ENCODE data around the gene SORCS2.

Gene SORCS2

DNA sequence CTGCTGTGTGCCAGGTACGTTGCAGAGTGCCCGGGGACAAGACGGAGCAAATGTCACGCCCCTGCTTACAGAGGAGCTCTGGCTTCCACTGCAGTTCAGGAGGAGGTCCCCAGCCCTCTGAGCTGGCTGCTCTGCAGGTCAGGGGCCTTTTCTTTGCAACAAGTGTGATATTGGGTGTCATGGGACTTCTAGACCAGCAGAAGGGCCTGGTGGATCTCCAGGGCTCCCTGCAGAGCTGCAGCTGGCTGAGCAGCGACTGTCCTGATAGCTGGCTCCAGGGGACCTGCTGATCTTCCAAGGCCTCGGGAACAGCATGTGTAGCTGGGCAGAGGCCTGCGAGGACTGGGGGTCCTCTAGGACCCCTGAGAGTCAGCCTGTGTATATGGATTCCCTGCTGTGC, 120.4 kb downstream of the SORCS2 start:
- Histone ChIP-seq H3K27ac (ENCODE audit: low read depth, low read length) (no peak overlapping the region), H3K9ac (ENCODE audit: low read length) (no peak overlapping the region), H3K36me3 (ENCODE audit: control insufficient read depth, insufficient read depth, low read length) (no peaks in the 10 kb centered on the region), H3K9me3 (ENCODE audit: control insufficient read depth, insufficient read depth, low read depth, low read length) (no peaks in the 10 kb centered on the region), H3K27me3 (ENCODE audit: control insufficient read depth, insufficient read depth, low read length) (no peaks in the 10 kb centered on the region), H3K4me3 (ENCODE audit: low read depth, low read length) (no peak overlapping the region), H3K4me1 (ENCODE audit: control insufficient read depth, insufficient read depth, low read length) (peaks cover 9% of the 10 kb centered on the region; the same call in 1 of the 2 replicates)

DNA sequence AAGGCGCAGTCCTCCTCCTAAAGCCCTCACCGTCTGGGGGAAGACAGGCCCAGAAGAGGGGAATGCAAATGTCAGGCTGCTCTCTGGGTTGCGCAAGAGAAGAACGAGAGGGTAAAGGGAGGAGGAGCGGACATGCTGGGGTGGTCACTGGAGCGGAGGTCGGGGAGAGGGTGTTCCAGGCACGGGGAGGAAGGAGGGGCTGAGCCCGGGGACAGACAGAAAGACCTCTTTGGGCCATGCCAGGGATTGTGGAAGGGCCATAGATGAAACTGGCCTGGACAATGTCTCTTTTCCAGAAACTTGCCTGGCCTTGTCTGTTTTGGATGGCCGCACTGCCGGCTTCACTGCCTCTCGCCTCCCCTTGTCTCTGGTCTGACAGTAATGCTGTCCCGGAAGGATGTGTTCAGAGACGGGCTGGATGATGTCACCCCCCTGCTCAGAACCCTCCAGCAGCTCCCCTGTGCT, 121.0 kb downstream of the SORCS2 start:
- no peaks in the 10 kb centered on the region for H3K36me3 ChIP-seq (ENCODE audit: control insufficient read depth, insufficient read depth, low read length)
- H3K27ac ChIP-seq (ENCODE audit: low read depth, low read length), result no peak overlapping the region
- H3K27me3 ChIP-seq (ENCODE audit: control insufficient read depth, insufficient read depth, low read length), result no peaks in the 10 kb centered on the region
- H3K4me1 ChIP-seq (ENCODE audit: control insufficient read depth, insufficient read depth, low read length), result peaks cover 9% of the 10 kb centered on the region; the same call in 1 of the 2 replicates
- no peak overlapping the region for H3K9ac ChIP-seq (ENCODE audit: low read length)
- H3K4me3 ChIP-seq (ENCODE audit: low read depth, low read length), result no peak overlapping the region
- no peaks in the 10 kb centered on the region for H3K9me3 ChIP-seq (ENCODE audit: control insufficient read depth, insufficient read depth, low read depth, low read length)

DNA sequence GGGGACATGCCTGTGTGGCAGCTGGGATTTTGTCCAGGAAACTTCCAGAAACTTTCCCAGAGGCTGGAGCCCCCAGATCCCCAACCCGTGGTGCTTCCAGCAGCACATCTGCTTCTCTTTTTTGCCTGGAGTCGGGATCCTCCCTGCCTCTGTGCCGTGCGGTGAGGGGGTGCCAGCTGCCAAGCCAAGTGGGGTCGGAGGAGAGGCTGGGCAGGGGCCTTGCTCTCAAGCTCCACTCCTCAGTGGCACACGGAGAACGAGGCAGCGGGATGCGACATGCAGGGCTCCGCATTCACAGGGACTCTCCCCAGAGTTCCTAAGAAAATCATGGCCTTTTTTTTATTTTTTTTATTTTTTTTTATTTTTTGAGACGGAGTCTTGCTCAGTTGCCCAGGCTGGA, 121.7 kb downstream of the SORCS2 start:
- Histone ChIP-seq H3K4me3 (ENCODE audit: low read depth, low read length) (no peak overlapping the region), H3K9me3 (ENCODE audit: control insufficient read depth, insufficient read depth, low read depth, low read length) (no peaks in the 10 kb centered on the region), H3K36me3 (ENCODE audit: control insufficient read depth, insufficient read depth, low read length) (no peaks in the 10 kb centered on the region), H3K9ac (ENCODE audit: low read length) (no peak overlapping the region), H3K27ac (ENCODE audit: low read depth, low read length) (no peak overlapping the region), H3K4me1 (ENCODE audit: control insufficient read depth, insufficient read depth, low read length) (peaks cover 9% of the 10 kb centered on the region; the same call in 1 of the 2 replicates), H3K27me3 (ENCODE audit: control insufficient read depth, insufficient read depth, low read length) (no peaks in the 10 kb centered on the region)

DNA sequence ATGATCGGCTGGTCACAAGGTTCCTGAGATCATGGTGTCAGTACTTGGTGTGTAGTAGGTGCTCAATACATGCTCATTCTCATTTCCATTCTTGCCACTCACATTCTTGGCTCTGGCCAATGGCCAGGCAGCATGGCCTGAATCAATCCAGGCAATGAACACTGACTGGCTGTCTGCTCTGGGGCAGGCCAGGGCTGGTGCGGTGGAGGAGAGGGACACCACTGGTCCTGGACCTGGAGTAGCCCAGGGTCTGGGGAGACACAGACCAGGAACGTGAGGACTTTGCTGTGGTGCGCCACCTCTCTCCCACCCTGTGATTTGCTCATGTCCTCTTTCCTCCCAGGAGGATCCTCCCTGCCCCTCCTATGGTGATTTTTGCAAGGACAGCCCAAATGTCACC, 122.9 kb downstream of the SORCS2 start:
- no peak overlapping the region for H3K9ac ChIP-seq (ENCODE audit: low read length)

DNA sequence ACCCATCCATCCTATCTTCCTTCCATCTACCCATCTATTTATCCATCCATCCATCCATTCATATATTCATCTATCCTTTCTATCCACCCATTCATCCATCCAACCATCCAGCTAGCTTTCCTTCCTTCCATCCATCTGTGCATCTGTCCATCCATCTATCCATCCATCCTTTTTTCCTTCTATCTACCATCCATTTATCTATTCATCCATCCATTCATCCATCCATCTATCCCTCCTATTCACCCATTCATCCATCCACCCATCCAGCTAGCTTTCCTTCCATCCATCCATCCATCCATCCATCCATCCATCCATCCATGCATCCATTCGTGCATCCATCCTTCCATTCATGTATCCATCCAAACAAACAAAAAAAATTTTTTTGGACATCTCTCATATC, 123.6 kb downstream of the SORCS2 start:
- Histone ChIP-seq H3K9me3 (ENCODE audit: control insufficient read depth, insufficient read depth, low read depth, low read length) (no peaks in the 10 kb centered on the region), H3K9ac (ENCODE audit: low read length) (no peak overlapping the region), H3K4me1 (ENCODE audit: control insufficient read depth, insufficient read depth, low read length) (peaks cover 11% of the 10 kb centered on the region; the same call in 1 of the 2 replicates), H3K36me3 (ENCODE audit: control insufficient read depth, insufficient read depth, low read length) (no peaks in the 10 kb centered on the region), H3K27ac (ENCODE audit: low read depth, low read length) (no peak overlapping the region), H3K27me3 (ENCODE audit: control insufficient read depth, insufficient read depth, low read length) (no peaks in the 10 kb centered on the region), H3K4me3 (ENCODE audit: low read depth, low read length) (no peak overlapping the region)

More for the DNA sequence above, 122.9 kb downstream of the SORCS2 start:
- peaks cover 9% of the 10 kb centered on the region; the same call in 1 of the 2 replicates for H3K4me1 ChIP-seq (ENCODE audit: control insufficient read depth, insufficient read depth, low read length)
- no peak overlapping the region for H3K4me3 ChIP-seq (ENCODE audit: low read depth, low read length)
- no peaks in the 10 kb centered on the region for H3K36me3 ChIP-seq (ENCODE audit: control insufficient read depth, insufficient read depth, low read length)
- H3K27me3 ChIP-seq (ENCODE audit: control insufficient read depth, insufficient read depth, low read length), result no peaks in the 10 kb centered on the region
- H3K9me3 ChIP-seq (ENCODE audit: control insufficient read depth, insufficient read depth, low read depth, low read length), result no peaks in the 10 kb centered on the region
- no peak overlapping the region for H3K27ac ChIP-seq (ENCODE audit: low read depth, low read length)

DNA sequence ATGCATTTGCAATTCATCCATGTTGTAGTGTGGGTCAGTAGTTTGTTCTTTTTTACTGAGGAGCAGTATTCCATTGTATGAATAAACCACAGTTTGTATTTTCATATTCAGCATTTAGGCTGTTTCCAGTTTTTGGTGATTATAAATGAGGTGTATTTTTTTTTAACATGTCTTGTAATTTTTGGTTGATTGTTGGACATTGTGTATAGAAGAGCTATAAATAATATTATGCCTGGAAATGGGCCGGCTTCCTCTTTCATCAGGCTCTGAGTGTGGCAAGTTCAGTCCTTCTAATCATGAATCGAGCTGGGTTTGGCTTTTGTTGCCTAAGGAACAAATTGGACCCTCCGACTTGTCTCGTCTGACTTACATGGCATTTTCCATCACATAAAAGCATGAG, 126.7 kb downstream of the SORCS2 start:
- Histone ChIP-seq H3K36me3 (ENCODE audit: control insufficient read depth, insufficient read depth, low read length) (no peaks in the 10 kb centered on the region), H3K27ac (ENCODE audit: low read depth, low read length) (no peak overlapping the region), H3K4me3 (ENCODE audit: low read depth, low read length) (no peak overlapping the region), H3K9me3 (ENCODE audit: control insufficient read depth, insufficient read depth, low read depth, low read length) (no peaks in the 10 kb centered on the region), H3K9ac (ENCODE audit: low read length) (no peak overlapping the region), H3K27me3 (ENCODE audit: control insufficient read depth, insufficient read depth, low read length) (no peaks in the 10 kb centered on the region), H3K4me1 (ENCODE audit: control insufficient read depth, insufficient read depth, low read length) (peaks cover 9% of the 10 kb centered on the region; the same call in 1 of the 2 replicates)

DNA sequence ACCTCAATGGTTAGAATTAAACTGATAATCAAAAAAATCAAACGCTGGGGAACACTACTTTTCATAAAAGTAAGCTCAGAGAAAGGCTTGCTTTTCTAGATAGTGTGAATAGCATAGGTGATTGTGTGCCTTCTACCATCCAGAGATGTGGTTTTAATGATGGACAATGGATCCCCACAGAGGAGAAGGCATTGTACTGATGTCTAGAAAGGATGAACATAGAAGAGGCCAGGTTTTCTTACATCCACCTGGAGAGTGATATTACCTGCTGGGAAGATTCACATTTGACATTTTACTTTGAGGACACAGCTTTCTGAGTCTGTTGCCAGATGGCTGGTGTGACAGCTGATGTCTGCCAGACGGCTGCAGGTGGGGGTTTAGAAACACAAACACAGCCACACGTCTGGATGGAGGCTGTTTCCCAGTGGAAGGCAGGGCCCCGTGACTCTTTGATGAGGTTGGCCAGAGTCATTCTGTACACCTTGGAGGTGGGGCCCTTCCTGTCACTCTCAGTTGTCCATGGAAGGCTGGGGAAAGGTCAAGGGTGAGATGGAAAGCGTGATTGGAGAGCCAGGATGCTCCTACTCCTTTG, 128.0 kb downstream of the SORCS2 start:
- H3K36me3 ChIP-seq (ENCODE audit: control insufficient read depth, insufficient read depth, low read length), result no peaks in the 10 kb centered on the region
- peaks cover 9% of the 10 kb centered on the region; the same call in 1 of the 2 replicates for H3K4me1 ChIP-seq (ENCODE audit: control insufficient read depth, insufficient read depth, low read length)
- H3K9me3 ChIP-seq (ENCODE audit: control insufficient read depth, insufficient read depth, low read depth, low read length), result no peaks in the 10 kb centered on the region
- no peak overlapping the region for H3K9ac ChIP-seq (ENCODE audit: low read length)
- H3K4me3 ChIP-seq (ENCODE audit: low read depth, low read length), result no peak overlapping the region
- H3K27me3 ChIP-seq (ENCODE audit: control insufficient read depth, insufficient read depth, low read length), result no peaks in the 10 kb centered on the region
- H3K27ac ChIP-seq (ENCODE audit: low read depth, low read length), result no peak overlapping the region

DNA sequence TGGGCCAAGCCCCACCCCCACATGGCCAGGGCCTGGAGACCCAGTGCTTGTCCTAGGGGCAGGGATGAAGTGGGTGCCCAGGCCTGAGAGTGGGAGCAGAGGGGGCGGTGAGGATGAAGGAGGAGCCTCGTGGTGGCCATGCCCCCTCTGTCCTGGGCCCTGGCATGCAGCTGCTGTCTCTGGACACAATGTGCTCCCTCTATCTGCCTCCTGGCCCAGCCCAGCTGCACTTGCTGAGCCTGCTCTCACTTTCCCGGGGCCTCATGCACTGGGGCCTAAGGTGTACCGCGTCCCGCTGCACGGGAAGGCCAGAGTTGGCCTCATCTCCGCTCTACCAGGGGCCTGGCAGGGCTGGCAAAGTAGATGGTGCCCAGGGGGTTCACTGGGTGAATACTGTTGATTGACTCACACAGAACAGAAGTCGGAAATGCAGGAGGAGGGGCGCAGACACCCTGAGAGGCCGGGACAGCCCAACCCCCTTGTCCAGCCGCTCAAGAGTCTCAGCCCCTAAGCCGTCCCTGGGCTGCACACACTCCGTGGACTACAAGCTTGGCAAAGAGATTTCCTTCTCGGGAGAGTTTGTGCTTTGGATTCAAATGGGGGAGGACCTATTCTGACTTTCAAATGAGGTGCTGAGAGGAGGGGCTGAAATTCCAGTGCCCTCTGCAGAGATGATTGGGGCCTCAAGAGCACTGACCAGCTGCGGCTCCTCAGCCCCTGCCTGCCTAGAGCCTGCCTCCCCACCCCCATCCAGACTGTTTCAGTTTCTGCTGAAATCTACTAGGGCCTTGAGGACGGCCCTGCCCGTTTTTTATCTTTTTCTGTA, 130.0 kb downstream of the SORCS2 start:
- Histone ChIP-seq H3K9me3 (ENCODE audit: control insufficient read depth, insufficient read depth, low read depth, low read length) (no peaks in the 10 kb centered on the region), H3K27me3 (ENCODE audit: control insufficient read depth, insufficient read depth, low read length) (no peaks in the 10 kb centered on the region)

DNA sequence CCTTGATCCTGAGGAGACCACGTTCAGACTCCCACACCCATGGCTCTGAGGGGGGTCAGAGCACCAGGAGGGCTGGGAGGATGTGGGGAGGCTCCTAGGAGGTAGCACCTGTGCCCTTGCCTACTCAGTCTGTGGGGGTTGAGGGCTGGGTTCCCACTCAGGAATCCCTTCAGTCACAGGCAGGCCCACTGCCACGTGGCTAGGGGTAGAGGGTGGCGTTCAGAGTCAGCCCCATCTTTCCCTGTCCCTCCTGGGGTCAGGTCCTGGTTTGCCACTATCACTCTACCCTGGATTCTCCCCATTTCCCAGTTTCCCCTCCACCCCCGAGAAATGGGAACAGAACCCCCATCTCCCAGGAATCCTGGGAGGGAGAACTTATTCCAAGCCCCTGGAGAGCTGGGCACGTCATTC, 131.1 kb downstream of the SORCS2 start:
- Histone ChIP-seq H3K9me3 (ENCODE audit: control insufficient read depth, insufficient read depth, low read depth, low read length) (no peaks in the 10 kb centered on the region), H3K4me1 (ENCODE audit: control insufficient read depth, insufficient read depth, low read length) (peaks cover 9% of the 10 kb centered on the region; the same call in 1 of the 2 replicates), H3K9ac (ENCODE audit: low read length) (no peak overlapping the region), H3K4me3 (ENCODE audit: low read depth, low read length) (no peak overlapping the region), H3K27me3 (ENCODE audit: control insufficient read depth, insufficient read depth, low read length) (no peaks in the 10 kb centered on the region), H3K27ac (ENCODE audit: low read depth, low read length) (no peak overlapping the region), H3K36me3 (ENCODE audit: control insufficient read depth, insufficient read depth, low read length) (no peaks in the 10 kb centered on the region)

More for the DNA sequence above, 130.0 kb downstream of the SORCS2 start:
- no peaks in the 10 kb centered on the region for H3K36me3 ChIP-seq (ENCODE audit: control insufficient read depth, insufficient read depth, low read length)
- H3K4me3 ChIP-seq (ENCODE audit: low read depth, low read length), result no peak overlapping the region
- H3K9ac ChIP-seq (ENCODE audit: low read length), result no peak overlapping the region
- peaks cover 9% of the 10 kb centered on the region; the same call in 1 of the 2 replicates for H3K4me1 ChIP-seq (ENCODE audit: control insufficient read depth, insufficient read depth, low read length)
- no peak overlapping the region for H3K27ac ChIP-seq (ENCODE audit: low read depth, low read length)

DNA sequence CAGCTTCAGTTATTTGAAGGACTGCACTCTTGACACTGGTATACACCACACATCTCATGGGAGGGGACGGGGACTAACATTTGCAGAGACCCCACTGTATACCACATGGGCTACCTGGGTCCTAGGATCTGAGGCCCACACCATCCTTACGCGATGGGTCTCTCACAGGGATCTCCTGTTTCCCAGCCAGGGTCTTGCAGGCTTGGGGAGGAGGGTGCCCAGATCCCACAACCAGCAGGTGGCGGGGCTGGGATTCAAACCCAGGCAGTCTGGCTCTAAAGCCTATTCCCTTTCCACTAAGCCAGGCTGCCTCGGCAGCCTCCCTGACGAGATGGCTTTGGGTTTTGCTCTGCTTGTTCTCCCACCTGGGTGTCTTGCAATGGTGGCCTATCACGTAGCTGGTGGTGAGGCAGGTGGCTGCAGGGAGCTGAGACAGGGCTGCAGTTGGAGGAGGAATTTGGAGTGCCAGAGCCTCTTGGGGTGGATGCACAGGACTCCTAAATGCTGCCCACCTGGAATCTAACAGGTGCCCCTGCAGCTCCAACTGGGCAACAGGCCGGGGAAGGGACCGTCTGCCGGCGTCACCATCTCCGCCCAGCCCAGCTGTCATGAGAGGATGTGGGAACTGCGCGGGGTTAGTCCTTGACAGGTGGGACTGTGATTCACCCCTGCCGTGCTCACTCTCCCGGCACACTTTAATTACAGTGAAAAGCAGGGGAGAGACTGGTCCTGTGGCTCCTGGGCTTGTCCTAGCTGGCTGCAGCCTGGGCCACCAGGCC, 131.7 kb downstream of the SORCS2 start:
- Histone ChIP-seq H3K4me1 (ENCODE audit: control insufficient read depth, insufficient read depth, low read length) (peaks cover 9% of the 10 kb centered on the region; the same call in 1 of the 2 replicates), H3K27me3 (ENCODE audit: control insufficient read depth, insufficient read depth, low read length) (no peaks in the 10 kb centered on the region), H3K36me3 (ENCODE audit: control insufficient read depth, insufficient read depth, low read length) (no peaks in the 10 kb centered on the region), H3K9me3 (ENCODE audit: control insufficient read depth, insufficient read depth, low read depth, low read length) (no peaks in the 10 kb centered on the region), H3K9ac (ENCODE audit: low read length) (no peak overlapping the region), H3K27ac (ENCODE audit: low read depth, low read length) (no peak overlapping the region), H3K4me3 (ENCODE audit: low read depth, low read length) (no peak overlapping the region)
